ENCODE results near the gene MCC.

GRCh38 chr5:113124914-113125313 lies 363.3 kb downstream of the MCC start:
- TF ChIP-seq, protein P1, sequence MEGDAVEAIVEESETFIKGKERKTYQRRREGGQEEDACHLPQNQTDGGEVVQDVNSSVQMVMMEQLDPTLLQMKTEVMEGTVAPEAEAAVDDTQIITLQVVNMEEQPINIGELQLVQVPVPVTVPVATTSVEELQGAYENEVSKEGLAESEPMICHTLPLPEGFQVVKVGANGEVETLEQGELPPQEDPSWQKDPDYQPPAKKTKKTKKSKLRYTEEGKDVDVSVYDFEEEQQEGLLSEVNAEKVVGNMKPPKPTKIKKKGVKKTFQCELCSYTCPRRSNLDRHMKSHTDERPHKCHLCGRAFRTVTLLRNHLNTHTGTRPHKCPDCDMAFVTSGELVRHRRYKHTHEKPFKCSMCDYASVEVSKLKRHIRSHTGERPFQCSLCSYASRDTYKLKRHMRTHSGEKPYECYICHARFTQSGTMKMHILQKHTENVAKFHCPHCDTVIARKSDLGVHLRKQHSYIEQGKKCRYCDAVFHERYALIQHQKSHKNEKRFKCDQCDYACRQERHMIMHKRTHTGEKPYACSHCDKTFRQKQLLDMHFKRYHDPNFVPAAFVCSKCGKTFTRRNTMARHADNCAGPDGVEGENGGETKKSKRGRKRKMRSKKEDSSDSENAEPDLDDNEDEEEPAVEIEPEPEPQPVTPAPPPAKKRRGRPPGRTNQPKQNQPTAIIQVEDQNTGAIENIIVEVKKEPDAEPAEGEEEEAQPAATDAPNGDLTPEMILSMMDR (conservative IDR thresholded peaks at IDR 0.05 in 1 of 2, IDR thresholded peaks at IDR 0.05 in 1 of 2; ENCODE audit: extremely low read depth in 1 of 2, insufficient read depth in 1 of 2, low read depth in 1 of 2, low read length in 2 of 2): no peak
- TF ChIP-seq EZH2 (IDR thresholded peaks at IDR 0.05; ENCODE audit: borderline replicate concordance, low read length): no peak
